ENCODE data around the gene EPHB1. TPM values are rescaled to one million over a fixed set of nuclear protein-coding genes. Genes with fewer than 3 reads are reported as not detected.

Gene EPHB1
- total RNA-seq, 1 experiment from 2014 or later = 2.8 TPM

GRCh38 chr3:135228201-135228600 lies 433.1 kb downstream of the EPHB1 start:
- Histone ChIP-seq H2BK120ac (ENCODE audit: low read depth, low read length, poor library complexity, severe bottlenecking) (no peak overlapping the region), H3K9me3 (ENCODE audit: control insufficient read depth, low read depth, low read length) (peaks cover 1% of the 10 kb centered on the region), H3K18ac (ENCODE audit: insufficient read length, low read depth, low read length) (no peak overlapping the region), H3K4me2 (ENCODE audit: insufficient read depth, insufficient read length, low read length) (no peak overlapping the region), H3K56ac (ENCODE audit: insufficient read length, low read depth, low read length) (no peak overlapping the region), H3T11ph (ENCODE audit: low read length) (no peak overlapping the region), H4K91ac (ENCODE audit: insufficient read length, low read depth, low read length) (no peak overlapping the region), H2BK12ac (ENCODE audit: insufficient read length, low read depth, low read length) (no peak overlapping the region), H3K79me1 (ENCODE audit: insufficient read depth, low read depth, low read length, poor library complexity, severe bottlenecking) (no peaks in the 10 kb centered on the region), H2AFZ (ENCODE audit: low read length) (no peak overlapping the region), H3K4ac (ENCODE audit: low read depth, low read length) (no peak overlapping the region), H4K20me1 (ENCODE audit: control insufficient read depth, insufficient read depth, insufficient read length) (no peaks in the 10 kb centered on the region), H3K23ac (ENCODE audit: insufficient read length, low read depth, low read length) (no peak overlapping the region), H2AK5ac (ENCODE audit: insufficient read length, low read length) (no peak overlapping the region), H3K27me3 (ENCODE audit: insufficient read depth, low read length) (no peaks in the 10 kb centered on the region), H3K27ac (ENCODE audit: insufficient read length, low read depth, low read length) (no peak overlapping the region), H3K23me2 (ENCODE audit: insufficient read length, low read depth, low read length, poor library complexity, severe bottlenecking) (no peaks in the 10 kb centered on the region), H4K8ac (replicated peaks; ENCODE audit: insufficient read length, low read depth, low read length) (no peak overlapping the region), H2BK20ac (ENCODE audit: low read depth, low read length, poor library complexity, severe bottlenecking) (no peak overlapping the region), H3K14ac (ENCODE audit: insufficient read depth, low read length) (no peak overlapping the region), H2BK15ac (ENCODE audit: low read depth, low read length) (no peak overlapping the region), H3K4me1 (ENCODE audit: insufficient read depth, low read length) (peaks cover 3% of the 10 kb centered on the region), H4K5ac (ENCODE audit: insufficient read length, low read depth, low read length) (no peak overlapping the region), H2BK5ac (ENCODE audit: insufficient read length, low read length) (no peak overlapping the region), H3K79me2 (ENCODE audit: insufficient read depth, low read length) (no peaks in the 10 kb centered on the region), H3K9ac (ENCODE audit: extremely low read depth, insufficient read length, low read length) (no peak overlapping the region)
- DNase-seq = no peak
- Mint-ChIP-seq H3K27ac (peak overlapping the region in 1 of 3 experiments; percentile 23; a peak in 1 of 7 replicates), H3K36me3 (ENCODE audit: insufficient read depth in 1 of 3, low read depth in 3 of 3) (peaks cover 7 to 17% (median 12%) of the 10 kb centered on the region in 3 experiments; a peak in 6 of 7 replicates), H3K27me3 (ENCODE audit: low read depth) (no peaks in the 10 kb centered on the region; the same call in 1 of the 2 replicates), H3K4me1 (peaks cover 36 to 40% of the 10 kb centered on the region in 2 experiments), H3K4me3 (no peak overlapping the region; a peak in 1 of 5 replicates), H3K9me3 (peaks cover 12 to 13% of the 10 kb centered on the region in 2 experiments)
- WGBS (ENCODE audit: extremely low coverage, insufficient read length, low lambda C conversion rate) = no CpG with 5 or more reads among the region's 3 CpGs
- TF ChIP-seq CTCF (conservative IDR thresholded peaks at IDR 0.05) = no peak

Data from H9 (cell line).